ENCODE measurements around the gene KRTAP4-4.

DNA sequence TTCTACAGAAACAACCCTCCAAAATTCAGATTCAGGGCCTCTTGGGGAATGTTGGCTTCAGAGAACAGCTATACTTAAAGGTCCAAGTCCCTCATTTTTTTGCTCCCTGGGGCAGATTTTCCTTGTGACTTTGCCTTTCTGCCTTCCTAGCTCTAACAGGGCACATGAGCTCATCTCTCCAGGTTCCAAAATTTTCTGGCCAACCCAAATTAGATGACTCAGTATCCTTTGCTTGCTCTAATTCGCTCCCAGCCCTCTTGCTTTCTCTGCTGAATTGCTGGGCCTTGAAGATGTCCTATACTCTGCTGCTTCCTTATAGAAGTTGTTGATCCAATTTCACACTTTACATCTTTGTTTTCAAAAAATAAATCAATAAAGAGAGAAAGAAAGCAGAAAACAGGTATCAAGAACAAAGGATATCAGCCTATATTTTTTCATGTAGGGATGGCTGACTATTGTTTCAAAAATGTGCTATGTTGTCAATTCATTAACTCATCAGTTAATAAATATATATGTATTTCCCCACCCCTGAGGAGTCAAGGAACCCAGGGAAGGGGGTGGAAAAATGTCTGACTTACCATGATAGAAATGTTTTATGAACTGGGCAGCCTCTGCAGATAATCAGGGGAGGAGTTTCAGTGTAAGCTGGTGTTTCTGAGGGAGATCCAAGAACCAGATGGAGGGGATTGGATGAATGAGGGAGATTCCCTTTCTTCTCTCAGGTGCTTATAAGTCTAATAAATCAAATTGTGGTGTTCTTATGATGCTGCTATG is 18.5 kb upstream of the KRTAP4-4 start:
- no peak for TF ChIP-seq MYC (IDR thresholded peaks at IDR 0.05; ENCODE audit: low read depth, low read length)
- TF ChIP-seq, protein P1, sequence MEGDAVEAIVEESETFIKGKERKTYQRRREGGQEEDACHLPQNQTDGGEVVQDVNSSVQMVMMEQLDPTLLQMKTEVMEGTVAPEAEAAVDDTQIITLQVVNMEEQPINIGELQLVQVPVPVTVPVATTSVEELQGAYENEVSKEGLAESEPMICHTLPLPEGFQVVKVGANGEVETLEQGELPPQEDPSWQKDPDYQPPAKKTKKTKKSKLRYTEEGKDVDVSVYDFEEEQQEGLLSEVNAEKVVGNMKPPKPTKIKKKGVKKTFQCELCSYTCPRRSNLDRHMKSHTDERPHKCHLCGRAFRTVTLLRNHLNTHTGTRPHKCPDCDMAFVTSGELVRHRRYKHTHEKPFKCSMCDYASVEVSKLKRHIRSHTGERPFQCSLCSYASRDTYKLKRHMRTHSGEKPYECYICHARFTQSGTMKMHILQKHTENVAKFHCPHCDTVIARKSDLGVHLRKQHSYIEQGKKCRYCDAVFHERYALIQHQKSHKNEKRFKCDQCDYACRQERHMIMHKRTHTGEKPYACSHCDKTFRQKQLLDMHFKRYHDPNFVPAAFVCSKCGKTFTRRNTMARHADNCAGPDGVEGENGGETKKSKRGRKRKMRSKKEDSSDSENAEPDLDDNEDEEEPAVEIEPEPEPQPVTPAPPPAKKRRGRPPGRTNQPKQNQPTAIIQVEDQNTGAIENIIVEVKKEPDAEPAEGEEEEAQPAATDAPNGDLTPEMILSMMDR (IDR thresholded peaks at IDR 0.05; ENCODE audit: low read depth, low read length) = no peak
